ENCODE results near the gene HEG1. TPM values are rescaled to one million over a fixed set of nuclear protein-coding genes. Genes with fewer than 3 reads are reported as not detected.

Gene HEG1
- total and polyA plus RNA-seq, 2 donors, result 32.9 to 42.1 TPM

DNA sequence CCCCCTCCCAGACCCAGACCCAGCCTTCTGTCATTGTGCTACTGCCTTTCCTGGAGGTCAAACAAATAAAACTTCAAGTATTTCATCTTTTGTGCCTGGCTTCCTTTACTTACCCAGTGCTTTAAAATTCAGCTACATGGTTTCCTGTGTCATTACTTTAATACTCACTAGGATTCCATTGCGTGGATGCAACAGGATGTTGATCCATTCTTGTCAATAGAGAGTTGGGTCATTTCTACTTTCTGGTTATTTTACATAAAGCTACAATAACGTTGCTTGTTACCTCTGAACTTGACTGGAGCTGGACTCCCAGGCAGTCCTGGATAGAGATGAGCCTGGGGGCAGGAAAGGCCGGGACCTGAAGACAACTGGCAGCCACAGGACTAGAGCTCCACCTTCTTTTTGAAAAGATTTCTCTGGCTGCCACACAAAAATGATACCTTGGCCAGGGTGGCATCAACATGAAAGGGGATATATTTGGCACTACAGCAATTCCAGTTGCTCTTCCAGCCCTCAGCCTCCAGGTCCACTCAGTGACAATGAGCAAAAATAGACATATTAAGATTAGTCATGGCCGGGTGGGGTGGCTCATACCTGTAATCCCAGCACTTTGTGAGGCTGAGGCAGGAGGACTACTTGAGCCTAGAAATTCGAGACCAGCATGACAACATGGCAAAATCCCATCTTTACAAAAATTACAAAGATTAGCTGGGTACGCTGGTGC is 23.3 kb upstream of the HEG1 start:
- Histone ChIP-seq H3K36me3 (ENCODE audit: insufficient read depth) (no peaks in the 10 kb centered on the region), H3K4me3 (ENCODE audit: low read depth, low read length) (no peak overlapping the region), H3K4me1 (ENCODE audit: insufficient read depth) (no peaks in the 10 kb centered on the region), H3K27ac (ENCODE audit: low read depth) (no peak overlapping the region)
- DNase-seq (ENCODE audit: extremely low spot score), result no peak
- 91% methylated on average over 6 of the region's 6 CpGs for WGBS

DNA sequence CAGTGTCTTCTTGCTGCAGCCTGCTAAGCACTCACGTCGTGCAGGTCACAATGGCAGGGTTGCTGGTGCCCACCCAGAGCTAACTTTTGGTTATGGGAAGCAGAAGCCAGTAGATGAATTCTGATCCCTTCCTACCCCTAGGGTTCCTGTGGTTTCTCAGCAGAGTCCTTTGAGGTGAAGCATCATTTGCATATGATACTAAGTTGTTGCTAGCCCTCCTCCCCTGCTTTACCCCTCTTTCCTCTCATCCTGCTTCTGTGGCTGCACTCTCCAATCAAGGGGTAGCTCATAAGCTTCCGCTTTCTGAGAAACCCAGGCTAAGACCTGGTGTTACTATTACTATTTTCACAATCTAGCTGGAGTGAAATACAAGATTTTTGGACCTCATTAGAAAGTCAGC is 22.1 kb upstream of the HEG1 start:
- no peak overlapping the region for H3K4me3 ChIP-seq (ENCODE audit: low read depth, low read length)
- no peaks in the 10 kb centered on the region for H3K4me1 ChIP-seq (ENCODE audit: insufficient read depth)
- no peak for DNase-seq (ENCODE audit: extremely low spot score)
- H3K36me3 ChIP-seq (ENCODE audit: insufficient read depth), result no peaks in the 10 kb centered on the region
- H3K27ac ChIP-seq (ENCODE audit: low read depth), result no peak overlapping the region
- WGBS, result 94% methylated on average over 3 of the region's 3 CpGs

DNA sequence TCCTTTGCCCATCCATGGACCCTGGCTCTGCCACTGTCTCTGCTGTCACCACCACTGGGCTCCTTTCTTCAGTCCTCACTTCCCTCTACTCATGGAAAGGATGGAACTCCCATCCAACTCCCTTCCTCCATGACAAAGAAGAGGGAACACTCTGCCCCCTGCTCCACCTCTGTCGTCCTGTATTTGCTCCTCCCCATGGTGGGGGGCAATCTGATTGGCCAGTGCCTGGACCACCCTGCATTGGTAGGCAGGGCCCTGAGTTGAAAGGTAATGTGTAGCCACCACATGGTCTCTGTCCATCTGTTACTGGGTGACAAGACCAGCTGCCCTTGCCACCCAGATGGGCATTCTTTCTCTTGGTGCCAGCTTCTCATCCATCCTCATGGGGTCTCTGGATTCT is 20.7 kb upstream of the HEG1 start:
- DNase-seq (ENCODE audit: extremely low spot score), result no peak
- no peak overlapping the region for H3K27ac ChIP-seq (ENCODE audit: low read depth)
- H3K4me1 ChIP-seq (ENCODE audit: insufficient read depth), result no peaks in the 10 kb centered on the region
- 68% methylated on average over 1 of the region's 1 CpG for WGBS
- no peaks in the 10 kb centered on the region for H3K36me3 ChIP-seq (ENCODE audit: insufficient read depth)
- no peak overlapping the region for H3K4me3 ChIP-seq (ENCODE audit: low read depth, low read length)

DNA sequence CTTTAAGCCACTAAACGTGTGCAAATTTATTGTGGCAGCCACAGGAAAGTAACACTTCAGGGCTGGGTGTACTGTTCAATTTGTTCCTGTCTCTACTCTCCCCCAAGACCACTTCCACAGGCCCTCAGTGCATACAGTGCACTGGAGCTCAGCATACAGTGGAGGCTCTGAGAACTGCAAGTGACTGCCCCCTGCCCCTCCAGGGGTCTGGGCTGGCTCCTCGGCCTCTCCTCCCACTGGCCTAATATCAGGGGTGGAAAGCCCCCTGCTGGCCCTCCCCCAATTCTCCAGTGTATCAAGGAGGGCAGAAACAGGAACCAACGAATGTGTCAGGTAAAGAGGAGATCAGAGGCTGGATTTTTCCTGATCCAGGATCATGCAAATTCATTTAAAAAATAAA is 19.9 kb upstream of the HEG1 start:
- whole genome bisulfite sequencing, result 74% methylated on average over 3 of the region's 3 CpGs
- H3K36me3 ChIP-seq (ENCODE audit: insufficient read depth), result no peaks in the 10 kb centered on the region
- no peak overlapping the region for H3K4me3 ChIP-seq (ENCODE audit: low read depth, low read length)
- H3K4me1 ChIP-seq (ENCODE audit: insufficient read depth), result no peaks in the 10 kb centered on the region
- no peak for DNase-seq (ENCODE audit: extremely low spot score)
- H3K27ac ChIP-seq (ENCODE audit: low read depth), result no peak overlapping the region

DNA sequence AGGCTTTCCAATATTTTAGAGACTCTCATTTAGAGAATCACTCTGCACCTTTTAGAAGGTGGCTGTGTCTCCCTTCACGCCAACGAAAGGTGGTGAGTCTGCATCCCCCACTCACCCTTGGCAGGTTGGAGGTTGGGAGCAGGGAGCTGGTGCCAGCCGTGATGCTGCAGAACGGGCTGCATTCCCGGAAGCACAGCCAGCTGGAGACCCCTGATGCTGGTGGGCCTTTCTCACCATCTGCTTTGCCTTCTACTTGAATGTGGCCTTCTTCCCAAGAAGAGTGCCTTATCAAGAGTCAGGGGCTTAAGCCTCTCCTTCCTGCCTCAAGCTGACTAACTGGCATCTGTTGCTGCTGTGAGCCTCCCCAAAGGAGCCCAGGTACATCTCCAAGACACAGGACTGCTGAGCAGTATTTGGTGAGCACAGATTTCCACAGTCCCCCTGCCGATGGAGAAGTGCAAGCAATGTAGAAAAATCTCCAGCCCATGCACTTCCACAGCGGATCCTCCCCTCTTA is 17.7 kb upstream of the HEG1 start:
- Histone ChIP-seq H3K4me1 (ENCODE audit: insufficient read depth) (no peaks in the 10 kb centered on the region), H3K27ac (ENCODE audit: low read depth) (no peak overlapping the region), H3K4me3 (ENCODE audit: low read depth, low read length) (no peak overlapping the region), H3K36me3 (ENCODE audit: insufficient read depth) (no peaks in the 10 kb centered on the region)
- whole genome bisulfite sequencing, result 74% methylated on average over 7 of the region's 7 CpGs
- no peak for DNase-seq (ENCODE audit: extremely low spot score)

DNA sequence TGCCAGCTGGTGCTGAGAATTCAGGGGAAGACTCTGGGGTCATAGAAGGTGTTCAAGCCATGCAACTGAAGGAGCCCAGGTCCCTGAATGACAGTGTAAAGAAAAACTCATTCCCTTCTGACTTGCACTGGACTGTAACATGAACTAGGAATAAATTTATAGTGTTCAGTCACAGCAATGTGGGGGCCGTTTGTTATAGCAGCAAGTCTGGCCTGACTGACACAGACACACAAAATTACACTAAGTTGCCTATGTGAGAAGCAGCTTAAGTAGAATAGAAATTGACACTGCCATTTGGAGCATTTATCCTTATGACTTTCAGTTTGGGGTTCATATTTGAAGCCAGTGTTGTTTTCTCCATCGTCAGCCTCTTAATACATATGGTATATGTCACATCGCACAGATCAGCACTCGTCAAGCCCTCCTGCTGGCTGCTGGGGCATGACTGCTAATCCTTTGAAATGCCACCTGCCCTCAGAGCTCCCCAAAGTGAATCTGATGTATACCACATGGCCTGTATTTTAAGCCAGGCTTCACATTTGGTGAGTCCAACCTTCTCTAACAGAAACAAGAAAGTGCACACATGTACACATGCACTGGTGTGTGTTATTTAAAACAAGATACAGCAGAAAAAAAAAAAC is 17.1 kb upstream of the HEG1 start:
- H3K4me1 ChIP-seq (ENCODE audit: insufficient read depth), result no peaks in the 10 kb centered on the region
- no peak overlapping the region for H3K4me3 ChIP-seq (ENCODE audit: low read depth, low read length)
- no peaks in the 10 kb centered on the region for H3K36me3 ChIP-seq (ENCODE audit: insufficient read depth)
- 68% methylated on average over 4 of the region's 4 CpGs for WGBS
- H3K27ac ChIP-seq (ENCODE audit: low read depth), result no peak overlapping the region
- no peak for DNase-seq (ENCODE audit: extremely low spot score)

DNA sequence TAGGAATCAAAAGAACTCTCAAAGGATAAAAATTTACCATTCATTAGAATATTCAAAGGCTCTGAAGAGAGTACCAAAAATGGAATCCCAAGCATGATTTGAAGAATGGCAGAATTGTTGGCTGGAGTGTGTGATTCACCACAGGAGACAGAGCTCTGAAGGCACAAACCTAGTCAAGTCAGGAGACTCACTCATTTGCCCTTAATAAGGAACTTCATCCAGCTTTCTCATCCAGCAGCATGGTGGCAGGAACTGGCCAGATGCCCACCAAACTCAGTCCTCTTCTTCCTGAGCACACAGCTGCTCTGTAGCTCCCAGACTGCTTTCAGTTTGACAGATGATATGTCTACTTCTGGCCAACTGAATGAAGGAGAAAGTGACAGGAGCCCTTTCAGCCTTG is 16.5 kb upstream of the HEG1 start:
- Histone ChIP-seq H3K4me1 (ENCODE audit: insufficient read depth) (no peaks in the 10 kb centered on the region), H3K27ac (ENCODE audit: low read depth) (no peak overlapping the region), H3K4me3 (ENCODE audit: low read depth, low read length) (no peak overlapping the region), H3K36me3 (ENCODE audit: insufficient read depth) (no peaks in the 10 kb centered on the region)
- no peak for DNase-seq (ENCODE audit: extremely low spot score)

DNA sequence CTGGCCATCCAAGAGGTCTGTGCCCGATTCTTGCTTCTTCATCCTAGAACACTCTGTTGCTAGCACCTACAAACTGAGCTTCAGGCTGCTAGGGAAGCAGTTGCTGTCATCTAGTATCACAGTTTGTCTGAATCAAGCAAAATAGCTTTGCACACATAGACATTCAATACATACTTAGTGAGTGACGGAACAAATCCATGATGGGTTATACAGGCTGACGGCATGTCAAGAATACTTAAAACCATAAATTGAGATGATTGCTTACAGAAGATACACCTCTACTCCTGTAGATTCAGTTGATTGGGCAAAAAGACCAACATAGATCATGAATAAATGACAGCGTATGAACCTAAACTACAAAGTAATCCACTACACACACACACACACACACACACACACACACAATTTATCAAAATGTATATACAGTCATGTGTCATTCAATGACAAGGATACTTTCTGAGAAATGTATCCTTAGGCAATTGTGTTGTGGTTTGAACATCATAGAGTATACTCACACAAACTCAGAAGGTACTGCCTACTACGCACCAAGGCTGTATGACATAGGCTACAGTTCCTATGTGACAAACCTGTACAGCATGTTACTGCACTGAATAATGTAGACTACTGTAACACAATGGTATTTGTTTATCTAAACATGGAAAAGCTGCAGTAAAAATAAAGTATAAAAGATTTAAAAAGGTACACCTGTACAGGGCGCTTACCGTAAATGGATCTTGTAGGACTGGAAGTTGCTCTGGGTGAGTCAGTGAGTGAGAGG is 14.4 kb upstream of the HEG1 start:
- Histone ChIP-seq H3K36me3 (ENCODE audit: insufficient read depth) (no peaks in the 10 kb centered on the region), H3K4me1 (ENCODE audit: insufficient read depth) (no peaks in the 10 kb centered on the region), H3K4me3 (ENCODE audit: low read depth, low read length) (no peak overlapping the region), H3K27ac (ENCODE audit: low read depth) (no peak overlapping the region)
- 97% methylated on average over 7 of the region's 7 CpGs for WGBS
- no peak for DNase-seq (ENCODE audit: extremely low spot score)

DNA sequence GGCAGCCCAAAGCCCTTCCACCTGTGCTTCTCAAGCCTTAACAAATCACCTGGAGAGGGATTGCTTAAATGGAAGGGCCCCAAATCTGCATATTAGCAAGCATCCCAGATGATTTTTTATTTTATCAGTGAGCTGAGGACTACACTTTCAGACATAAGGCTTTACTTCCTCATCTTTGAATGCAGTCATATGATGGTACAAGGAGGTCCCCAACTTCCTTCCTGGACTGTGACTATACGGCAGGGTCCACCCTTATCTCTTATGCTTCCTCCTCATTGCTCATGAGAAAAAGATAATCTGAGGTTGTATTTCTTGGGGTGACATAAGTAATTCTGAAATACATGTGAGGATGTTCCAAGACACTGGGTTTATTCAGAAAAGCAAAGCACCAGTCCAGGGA is 13.7 kb upstream of the HEG1 start:
- Histone ChIP-seq H3K36me3 (ENCODE audit: insufficient read depth) (no peaks in the 10 kb centered on the region), H3K4me1 (ENCODE audit: insufficient read depth) (no peaks in the 10 kb centered on the region), H3K27ac (ENCODE audit: low read depth) (no peak overlapping the region), H3K4me3 (ENCODE audit: low read depth, low read length) (no peak overlapping the region)
- DNase-seq (ENCODE audit: extremely low spot score), result no peak
- 61% methylated on average over 1 of the region's 1 CpG for WGBS

DNA sequence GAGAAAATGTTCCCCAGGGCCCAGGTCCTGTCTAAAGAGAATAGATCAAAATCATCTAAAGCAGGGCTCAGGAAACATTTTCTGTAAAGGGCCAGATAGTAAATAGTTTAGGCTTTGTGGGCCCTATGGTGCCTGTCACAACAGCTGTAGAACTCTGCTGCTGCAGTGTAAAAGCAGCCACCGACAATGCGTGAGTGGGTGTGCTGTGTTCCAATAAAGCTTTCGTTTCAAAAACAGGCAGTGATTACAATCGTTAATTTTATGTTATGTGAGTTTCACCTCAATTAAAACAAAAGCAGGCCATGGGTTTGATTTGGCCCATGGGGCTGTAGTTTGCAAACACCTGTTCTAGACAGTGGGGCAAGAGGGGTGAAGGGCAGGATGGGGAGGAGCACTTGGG is 12.5 kb upstream of the HEG1 start:
- H3K36me3 ChIP-seq (ENCODE audit: insufficient read depth), result no peaks in the 10 kb centered on the region
- H3K27ac ChIP-seq (ENCODE audit: low read depth), result no peak overlapping the region
- no peaks in the 10 kb centered on the region for H3K4me1 ChIP-seq (ENCODE audit: insufficient read depth)
- no peak overlapping the region for H3K4me3 ChIP-seq (ENCODE audit: low read depth, low read length)
- 90% methylated on average over 4 of the region's 4 CpGs for whole genome bisulfite sequencing
- DNase-seq (ENCODE audit: extremely low spot score), result no peak

DNA sequence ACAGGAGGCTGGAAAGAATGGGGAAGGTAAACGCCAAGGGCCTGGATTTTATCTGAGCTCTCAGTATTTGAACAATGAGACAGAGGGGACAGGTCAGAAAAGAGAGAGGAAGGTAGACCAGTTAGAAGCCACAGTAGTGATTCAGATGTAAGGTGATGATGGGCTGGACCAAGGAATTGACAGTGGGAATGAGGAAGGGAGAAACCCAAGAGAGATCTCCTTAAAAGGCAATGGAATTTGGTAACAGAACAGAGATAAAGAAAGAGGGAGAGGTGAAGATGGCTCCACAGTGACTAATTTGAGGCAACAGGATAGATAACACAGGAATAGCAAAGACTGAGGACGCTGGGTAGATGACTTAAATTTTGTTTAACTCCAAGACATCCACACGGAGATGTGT is 11.4 kb upstream of the HEG1 start:
- Histone ChIP-seq H3K36me3 (ENCODE audit: insufficient read depth) (no peaks in the 10 kb centered on the region), H3K27ac (ENCODE audit: low read depth) (no peak overlapping the region), H3K4me3 (ENCODE audit: low read depth, low read length) (no peak overlapping the region), H3K4me1 (ENCODE audit: insufficient read depth) (no peaks in the 10 kb centered on the region)
- no peak for DNase-seq (ENCODE audit: extremely low spot score)
- WGBS, result 61% methylated on average over 3 of the region's 3 CpGs

DNA sequence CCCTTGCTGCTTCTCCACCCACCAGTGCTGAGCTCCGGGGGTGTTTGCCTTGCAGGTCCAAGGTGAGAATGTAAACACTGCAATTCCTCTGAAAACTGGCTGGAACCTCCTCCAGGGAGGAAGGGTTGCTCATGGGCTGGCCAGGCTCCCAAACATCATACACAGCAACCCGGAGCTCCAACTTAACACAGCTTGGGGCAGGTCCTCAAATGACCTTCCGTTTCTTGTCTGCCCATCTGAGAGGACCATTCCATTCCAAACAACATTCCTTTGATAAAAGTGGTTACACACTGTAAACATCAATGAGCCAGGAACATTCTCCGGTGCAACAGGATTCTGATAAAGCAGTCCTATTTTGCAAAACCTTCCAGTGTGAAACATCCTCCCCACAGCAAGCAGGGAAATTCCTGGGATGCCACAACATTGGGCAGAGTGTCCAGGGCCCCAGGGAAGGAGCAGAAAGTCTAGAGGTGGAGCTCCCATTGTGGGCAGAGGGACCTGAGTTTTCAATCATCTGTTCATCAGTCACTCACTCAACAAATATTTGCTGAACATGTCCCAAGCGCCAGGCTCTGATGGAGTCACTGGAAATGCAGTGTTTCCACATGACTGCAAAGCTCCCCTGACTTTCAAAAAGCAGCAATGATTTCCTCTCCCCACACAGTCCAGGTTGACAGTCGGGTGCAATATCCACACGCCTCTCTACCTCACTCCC is 7.3 kb upstream of the HEG1 start:
- DNase-seq (ENCODE audit: extremely low spot score), result no peak
- H3K4me3 ChIP-seq (ENCODE audit: low read depth, low read length), result no peak overlapping the region
- H3K4me1 ChIP-seq (ENCODE audit: insufficient read depth), result no peaks in the 10 kb centered on the region
- 34% methylated on average over 7 of the region's 7 CpGs for WGBS
- H3K36me3 ChIP-seq (ENCODE audit: insufficient read depth), result no peaks in the 10 kb centered on the region
- H3K27ac ChIP-seq (ENCODE audit: low read depth), result no peak overlapping the region

DNA sequence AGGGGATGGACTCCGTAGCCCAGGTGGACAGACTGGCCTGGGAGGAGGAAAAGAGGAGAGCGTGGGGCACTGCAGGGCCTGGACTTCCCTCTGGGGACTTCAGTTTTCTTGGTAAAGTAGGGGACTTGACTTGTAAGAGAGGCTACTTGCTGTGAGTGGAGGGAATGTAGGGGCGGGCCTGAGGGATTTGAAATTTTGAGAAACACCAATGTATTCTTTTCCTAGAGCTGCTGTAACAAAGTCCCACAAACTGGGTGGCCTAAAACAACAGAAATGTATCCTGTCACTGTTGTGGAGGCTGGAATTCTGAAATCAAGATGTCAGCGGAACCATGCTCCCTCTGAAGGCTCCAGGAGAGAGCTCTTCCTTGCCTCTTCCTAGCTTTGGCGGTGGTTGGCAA is 5.8 kb upstream of the HEG1 start:
- H3K36me3 ChIP-seq (ENCODE audit: insufficient read depth), result no peaks in the 10 kb centered on the region
- no peak for DNase-seq (ENCODE audit: extremely low spot score)
- 88% methylated on average over 5 of the region's 5 CpGs for WGBS
- H3K4me1 ChIP-seq (ENCODE audit: insufficient read depth), result peaks cover 3% of the 10 kb centered on the region
- no peak overlapping the region for H3K4me3 ChIP-seq (ENCODE audit: low read depth, low read length)
- no peak overlapping the region for H3K27ac ChIP-seq (ENCODE audit: low read depth)
